ENCODE measurements around the gene RGL1.

The RGL1 gene

DNA sequence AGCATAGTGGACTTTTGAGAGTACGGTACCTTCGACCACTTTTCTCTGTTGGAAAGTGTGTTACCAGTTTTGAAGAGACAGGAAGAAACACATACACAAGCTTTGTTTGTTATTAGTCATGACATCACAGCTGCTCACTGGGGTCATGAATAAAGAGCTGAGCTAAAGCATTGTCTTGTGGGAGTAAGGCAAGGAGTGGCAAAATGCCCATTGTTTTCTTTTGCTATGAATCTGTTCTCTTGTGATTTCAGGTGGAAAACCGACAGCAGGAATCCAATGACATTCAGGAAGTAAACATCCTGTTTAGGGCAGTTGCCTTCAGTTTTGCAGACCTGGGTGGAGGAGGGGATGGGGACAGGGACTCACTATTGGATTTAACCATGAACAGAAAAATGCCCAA, 66.2 kb downstream of the RGL1 start:
- no peak for DNase-seq

DNA sequence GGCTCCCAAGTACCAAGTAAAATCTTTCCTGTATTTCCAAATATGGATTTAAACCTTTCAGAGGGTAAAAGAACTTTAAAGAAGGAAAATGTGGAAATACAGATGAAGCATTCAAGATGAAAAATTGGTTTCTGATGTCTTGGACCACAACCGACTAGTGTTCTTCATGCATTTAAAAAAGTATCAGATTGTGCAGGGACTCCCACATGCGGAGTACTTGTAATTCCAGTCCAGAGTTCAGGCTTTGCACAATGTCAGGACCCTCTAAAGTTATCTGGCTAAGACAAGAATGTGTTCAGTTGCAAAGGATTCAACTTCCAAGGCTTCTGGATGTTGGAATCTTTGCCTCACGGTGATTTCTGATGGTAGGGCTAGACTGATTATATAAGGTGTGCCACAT, 66.7 kb downstream of the RGL1 start:
- no peak for DNase-seq

DNA sequence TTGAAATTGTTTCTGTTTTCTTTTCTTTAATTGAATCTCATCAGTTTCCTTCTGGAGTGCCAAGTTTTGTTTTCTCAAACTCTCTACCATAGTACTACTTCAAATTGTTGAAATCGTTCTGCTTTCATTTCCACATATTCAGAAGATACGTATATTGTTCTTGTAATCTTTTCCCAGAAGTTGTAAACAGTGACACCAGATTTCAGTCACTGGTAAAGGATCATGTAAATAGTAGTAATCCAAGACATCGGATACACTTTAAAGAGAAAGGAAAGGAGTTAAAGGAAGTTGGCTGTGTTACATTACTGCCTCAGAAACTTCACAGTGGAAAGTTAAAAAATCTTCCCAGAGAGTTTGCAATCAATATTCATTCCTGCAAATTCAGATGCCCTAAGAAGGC, 67.5 kb downstream of the RGL1 start:
- DNase-seq, result no peak

DNA sequence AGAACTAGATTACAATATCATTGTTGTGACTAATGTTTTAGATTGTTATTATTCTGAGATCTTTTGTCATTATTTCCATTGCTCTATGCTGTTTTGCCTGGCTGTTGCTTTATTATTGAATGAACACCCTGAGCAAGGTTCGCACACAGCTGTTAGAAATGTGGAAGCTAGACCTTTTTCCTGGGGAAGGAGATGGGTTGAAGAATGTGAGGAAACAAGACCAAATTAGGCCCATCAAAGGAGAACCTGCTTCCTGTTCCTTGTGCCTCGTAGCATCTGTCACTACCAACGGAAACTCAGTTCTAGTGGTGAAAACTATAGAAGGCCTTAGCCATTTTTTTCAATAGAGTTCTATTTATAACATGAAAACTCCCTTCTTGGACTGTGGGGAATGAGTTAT, 68.7 kb downstream of the RGL1 start:
- peak; percentile 20 for DNase-seq

DNA sequence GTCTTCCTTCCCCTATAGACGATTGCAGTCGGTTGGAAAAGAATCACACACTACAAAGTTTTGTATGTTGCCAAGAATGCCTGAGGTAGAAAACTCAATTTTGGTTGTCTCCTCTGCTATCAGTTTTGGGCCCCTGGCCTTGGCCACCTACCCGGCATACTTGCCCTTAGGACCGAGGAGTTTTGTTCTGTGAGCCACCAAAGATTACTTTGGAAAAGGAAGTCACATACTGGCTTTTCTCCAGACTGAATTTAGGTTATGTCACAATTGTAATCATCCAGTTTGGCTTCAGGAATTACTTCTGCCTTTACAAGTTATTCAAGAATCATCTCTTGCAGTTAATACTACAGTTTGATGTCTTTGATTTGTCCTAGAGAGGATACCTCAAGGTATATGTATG, 71.4 kb downstream of the RGL1 start:
- DNase-seq, result no peak

DNA sequence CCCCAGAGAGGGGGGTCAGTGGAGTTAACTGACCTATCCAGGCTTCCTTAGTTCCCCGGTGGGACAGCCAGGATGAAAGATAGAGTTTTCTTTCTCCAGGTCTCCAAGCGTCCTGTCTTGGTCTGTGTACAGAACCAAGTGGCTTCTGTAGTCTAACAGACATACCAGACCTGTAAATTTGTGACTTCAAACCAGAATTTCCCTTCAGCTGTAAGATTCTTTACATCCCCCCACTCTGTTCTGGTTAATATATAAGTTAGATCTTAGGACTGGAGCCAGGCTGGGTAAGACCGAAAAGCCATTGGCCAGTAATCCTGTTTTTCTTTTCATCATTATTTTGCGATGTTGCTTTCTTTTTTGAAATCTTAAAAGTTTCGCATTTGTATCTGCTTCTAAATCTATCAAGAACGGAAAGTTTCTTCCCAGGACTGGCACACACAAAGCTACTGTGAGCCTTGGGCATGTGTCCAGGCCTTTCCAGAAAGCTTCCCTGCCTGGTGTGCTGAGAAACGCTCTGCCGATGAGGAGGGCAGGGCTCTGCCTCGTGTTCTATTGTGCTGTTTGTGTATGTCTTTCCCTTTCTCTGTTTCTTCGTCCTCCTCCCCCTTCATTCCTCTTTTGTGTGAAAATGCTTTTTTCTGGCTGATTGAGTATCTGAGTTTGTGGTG, 72.3 kb downstream of the RGL1 start:
- no peak for DNase-seq

DNA sequence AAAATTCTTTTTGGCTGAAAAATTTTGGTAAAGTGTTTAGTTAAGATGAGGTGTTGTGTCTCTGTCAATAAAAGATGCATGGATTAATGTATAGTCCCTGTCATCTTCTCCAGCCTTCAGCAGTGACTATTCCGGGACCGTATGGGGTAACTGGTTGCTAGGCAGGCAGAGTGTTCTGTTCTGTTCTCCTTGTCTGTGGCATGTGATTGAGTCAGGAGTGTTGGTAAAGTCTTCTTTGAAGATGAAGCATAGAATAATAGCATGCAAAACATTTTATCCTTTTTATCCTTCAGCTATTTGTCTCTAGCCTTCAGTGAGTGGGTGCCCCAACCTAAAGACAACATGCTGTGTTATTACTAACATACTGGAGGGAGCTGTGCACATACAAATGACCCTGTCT, 74.6 kb downstream of the RGL1 start:
- DNase-seq, result no peak

DNA sequence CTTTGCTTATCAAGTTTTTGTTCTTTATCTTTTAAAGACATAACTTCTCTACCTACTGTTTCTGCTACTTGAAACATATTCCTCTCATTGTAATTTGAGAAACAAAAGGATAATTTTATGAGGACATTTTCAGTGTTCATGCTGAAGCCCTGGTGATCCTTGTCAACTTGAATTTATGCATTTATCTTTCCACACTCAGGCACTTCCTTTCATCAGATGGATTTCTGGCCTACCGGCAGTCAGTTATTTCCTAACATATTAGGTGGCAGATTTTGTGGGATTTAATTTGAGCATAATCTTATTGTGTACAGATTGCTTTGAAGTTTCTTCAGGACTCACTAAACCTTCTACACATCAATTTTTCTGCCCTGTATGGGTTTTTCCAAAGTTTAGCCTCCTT, 75.0 kb downstream of the RGL1 start:
- no peak for DNase-seq

DNA sequence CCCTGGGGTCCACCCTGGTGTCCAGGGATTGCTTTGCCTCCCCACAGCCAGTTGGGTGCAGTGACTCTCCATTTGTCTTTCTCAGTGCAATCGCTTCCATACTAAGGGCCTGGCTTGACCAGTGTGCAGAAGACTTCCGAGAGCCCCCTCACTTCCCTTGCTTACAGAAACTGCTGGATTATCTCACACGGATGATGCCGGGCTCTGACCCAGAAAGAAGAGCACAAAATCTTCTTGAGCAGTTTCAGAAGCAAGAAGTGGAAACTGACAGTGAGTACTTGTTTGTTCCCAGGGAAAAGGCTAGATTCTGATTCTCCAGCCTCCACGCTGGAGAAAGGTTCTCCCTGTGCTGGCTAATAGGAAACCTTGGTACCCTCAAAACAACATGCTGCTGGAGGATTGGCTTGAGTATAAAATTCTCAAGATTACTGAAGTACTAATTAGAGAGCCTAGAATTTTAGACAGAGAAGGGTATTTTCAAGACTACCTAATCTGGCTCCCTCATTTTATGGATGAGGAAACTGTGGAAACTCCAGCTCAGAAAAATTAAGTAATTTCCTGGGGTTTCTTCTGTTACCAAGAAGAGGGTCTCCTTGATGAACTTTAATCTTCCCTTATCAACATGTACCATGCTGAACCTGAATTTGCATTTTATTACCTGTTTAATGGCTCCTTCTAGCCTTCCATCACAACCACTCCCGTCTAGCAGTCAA, 75.8 kb downstream of the RGL1 start:
- no peak for DNase-seq

DNA sequence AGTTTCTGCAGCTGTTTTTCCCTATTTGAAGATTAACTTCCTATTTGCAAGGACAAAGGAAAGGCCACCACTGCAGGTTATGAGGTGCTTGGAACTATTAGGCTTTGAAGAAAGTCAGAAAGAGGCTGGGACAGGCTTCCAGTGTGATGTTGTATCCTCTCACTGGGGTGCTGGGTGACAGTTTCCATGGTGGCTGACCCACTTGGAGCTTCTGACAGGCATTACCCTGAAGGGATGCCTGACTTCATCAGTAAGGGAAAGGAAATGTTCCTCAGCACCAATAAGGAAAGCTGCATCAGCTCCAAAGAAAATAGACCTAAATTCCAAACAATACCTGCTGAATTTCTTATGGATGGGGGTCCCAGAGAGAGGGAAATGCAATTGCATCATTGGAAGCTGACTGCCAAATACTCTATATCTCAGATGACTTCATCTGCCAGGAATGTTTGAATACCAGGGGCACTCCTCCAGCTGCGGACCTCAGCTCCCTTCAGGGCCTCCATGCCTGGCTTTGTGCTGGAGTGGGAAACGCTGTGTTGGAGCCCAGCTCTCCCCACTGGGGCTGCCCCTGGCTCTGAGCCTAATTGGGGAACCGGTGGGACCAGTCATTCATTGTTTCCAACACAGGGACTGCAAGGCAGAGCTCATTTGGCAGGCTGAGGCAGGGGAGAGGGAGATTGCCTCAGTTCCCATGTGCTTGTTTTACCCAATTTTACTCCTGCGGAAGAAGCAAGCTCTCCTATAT, 76.6 kb downstream of the RGL1 start:
- DNase-seq, result no peak

DNA sequence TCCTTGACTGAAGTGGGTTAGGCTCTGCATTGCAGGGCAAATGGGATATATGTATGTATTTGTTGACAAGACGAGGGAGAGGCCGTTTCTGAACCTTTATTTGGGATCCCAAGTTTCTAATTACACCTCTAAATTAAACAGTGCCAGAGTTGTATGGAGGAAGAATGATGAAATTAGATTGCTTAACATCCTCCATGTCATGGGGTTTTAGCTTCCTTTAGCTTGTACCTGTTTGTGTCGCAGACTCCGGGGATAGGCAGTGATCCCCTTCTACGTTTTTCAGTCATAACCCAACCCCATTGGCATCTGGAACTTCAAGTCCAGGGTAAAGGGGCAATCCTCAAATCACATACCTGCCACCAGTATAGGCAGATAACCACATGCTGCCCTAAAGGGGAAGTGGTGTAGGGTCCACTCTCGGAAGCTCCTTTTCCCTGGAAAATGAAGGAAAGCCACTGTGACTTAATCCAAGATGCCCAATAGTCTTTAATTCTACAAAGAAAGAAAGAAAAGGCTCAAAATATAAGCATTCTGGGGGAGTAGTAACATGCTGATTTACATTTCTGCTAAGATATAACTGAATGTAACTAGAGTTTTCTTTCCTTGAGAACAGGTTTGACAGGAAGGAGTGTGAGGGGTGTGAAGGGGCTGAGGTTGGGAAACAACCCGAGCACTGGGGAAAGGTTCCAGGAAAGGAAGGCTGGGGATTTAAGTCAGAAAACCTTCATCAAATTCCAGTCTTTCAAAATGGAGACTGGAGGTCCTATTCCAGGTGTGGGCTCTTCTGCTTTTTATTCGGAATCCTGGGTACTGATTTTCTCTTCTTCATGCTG, 77.6 kb downstream of the RGL1 start:
- no peak for DNase-seq

DNA sequence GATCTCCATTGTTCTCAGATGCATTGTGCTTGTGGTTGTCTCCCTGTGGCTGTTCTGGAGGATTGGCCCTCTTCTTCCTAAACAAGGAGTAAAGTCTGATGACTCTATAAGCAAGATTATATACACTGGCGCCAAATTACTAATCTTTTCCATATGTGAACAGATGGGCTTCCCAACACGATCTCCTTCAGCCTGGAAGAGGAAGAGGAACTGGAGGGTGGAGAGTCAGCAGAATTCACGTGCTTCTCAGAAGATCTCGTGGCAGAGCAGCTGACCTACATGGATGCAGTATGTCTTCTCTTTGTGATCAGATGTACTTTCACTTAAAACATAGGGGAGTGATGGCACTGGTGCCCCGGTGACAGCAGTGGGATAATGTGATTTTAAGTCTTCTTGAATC, 78.7 kb downstream of the RGL1 start:
- DNase-seq, result no peak

DNA sequence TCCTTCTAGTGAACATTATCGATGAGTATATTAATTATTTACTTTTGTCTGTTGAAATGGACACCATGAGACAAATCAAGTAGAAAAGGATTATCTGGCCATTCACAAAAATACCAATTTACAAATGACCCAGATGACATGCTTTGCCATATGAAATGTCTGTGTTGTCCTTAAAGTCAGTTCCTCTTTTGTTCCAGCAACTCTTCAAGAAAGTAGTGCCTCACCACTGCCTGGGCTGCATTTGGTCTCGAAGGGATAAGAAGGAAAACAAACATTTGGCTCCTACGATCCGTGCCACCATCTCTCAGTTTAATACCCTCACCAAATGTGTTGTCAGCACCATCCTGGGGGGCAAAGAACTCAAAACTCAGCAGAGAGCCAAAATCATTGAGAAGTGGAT, 79.6 kb downstream of the RGL1 start:
- DNase-seq, result no peak

DNA sequence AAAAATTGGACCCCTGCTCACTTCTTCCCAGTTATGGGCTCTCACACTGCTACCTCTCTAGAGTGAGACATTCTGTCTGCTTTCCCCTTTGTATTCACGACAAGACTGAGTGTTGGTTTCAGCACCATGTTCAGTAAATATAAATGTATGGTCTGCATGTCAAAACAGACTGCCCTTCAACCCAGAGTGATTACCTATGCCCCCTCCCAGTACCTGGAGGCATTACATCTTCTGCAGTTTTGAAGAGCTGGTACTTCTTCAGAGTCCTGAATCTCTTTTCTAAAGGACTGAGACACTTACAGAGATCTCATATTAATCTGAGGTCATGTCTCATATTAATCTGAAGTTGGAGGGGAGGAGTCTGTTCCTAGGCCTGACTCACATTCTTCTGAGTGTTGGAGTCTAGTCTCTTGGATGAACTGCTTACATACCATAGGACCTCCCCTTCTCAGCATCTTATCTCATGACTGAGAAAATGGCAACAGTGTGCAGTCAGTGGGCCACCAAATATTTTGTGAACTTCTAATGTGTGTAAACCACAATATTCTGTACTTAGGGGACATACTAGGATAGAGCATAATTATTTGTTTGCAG, 80.3 kb downstream of the RGL1 start:
- DNase-seq, result no peak

DNA sequence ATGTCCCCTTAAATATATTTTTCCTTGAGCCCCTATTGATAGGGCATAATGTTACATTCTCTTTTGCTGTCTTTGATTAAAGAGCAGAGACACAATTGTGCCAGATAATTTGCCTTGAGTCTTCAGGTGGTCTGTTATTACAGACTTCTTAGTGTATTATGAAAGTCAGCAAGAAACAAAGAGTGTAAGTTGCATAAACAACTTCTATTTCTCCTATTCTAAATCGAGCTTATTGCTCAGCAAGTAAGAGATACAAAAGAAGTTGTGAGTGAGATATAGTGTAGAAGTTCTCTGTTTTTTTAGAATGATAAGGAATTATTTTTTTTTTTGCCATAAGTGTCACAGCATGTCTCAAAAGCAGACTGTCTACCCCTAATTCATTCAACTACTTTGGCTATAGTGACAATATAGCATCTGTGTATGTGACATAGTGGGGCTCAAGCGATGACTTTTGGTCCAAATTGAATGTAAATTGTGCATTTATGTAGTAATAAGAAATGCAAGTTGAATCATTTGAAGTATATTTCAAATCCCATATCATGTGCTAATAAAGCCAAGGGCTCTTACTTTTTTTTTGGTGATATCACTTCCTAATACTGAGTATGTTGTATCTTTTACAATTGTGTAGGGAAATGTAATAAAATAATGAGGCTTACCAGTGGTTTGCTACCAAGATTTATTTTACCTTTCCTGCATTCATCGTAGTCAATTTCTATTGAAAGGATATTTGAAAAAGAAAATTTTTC, 81.3 kb downstream of the RGL1 start:
- no peak for DNase-seq

DNA sequence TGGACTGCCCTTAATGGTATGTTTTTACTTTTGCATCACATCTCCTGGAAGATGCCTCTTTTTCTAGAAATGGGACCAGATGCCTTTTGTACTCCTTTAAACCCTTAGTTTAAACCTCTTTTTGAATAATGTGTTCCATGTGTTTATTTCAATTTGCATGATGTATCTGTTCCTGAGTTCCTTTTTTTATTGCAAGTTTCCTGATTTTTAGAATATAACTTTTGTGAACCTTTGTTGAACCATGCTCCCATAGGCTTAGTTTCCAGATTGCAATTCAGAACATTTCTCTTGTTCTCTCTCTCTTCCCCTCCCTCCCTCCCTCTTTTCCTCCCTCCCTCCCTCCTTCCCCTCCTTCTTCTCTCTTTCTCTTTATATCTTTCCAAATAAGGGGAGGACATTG, 81.9 kb downstream of the RGL1 start:
- no peak for DNase-seq

DNA sequence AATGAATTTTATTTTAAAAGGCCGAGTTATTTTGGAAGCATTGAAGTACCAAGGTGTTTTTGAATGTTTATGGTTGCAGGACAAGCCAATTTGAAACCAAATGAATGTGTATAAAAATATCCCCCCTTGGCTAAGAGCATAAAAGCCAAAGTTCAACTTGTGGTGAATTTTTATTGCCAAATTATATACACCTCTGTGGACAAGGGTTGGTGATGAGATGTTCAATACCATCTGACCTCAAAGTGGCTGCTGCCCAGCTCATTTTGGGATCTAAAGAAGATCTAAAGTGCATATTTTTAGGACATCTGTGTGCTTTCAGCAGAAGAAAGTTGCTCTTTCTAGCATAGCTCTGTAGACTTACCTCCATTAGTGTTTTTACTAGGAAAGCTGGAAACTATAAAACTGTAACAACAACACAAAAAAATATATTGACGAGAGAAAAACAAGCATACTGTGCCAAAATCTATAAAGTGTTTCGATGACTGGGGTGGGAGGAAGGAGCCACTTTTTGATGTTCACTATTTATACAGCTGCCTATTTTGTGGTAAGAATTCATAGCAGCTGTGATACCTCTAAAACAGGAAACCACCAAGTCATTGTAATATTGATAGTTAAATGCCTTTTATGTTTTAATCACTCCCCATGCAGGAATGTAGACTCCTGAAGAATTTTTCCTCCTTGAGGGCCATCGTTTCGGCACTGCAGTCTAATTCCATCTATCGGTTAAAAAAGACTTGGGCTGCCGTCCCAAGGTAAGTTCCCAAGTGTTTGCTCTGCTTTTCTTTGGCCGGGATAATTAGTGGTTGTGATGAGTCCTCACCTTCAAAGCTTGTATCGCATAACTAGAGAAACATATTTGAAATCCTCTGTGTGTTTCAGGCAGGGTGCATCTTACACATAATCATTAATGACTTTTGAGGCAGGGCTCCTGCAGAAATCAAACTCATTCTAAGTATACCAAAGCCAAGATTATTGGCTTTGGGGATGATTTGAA, 83.2 kb downstream of the RGL1 start:
- DNase-seq, result peak; percentile 32

DNA sequence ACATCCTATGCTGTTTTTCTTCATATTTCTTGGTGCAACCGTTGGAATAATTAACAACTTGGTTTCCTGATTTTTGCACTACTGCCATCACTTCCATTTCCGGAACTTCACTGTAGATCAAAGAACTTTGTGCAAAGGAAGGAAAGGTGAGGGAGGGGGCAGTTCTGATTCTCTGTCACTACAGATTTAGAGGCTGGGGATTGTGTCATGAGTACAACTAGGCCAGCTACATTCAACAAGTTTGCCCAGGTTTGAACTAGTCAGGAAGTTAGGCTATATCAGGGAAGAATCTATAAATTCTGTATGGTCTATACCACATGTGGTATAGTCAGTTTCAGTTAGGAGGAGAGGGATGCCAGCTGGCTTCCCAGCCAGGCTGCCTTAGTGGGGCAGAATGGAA, 84.2 kb downstream of the RGL1 start:
- no peak for DNase-seq

DNA sequence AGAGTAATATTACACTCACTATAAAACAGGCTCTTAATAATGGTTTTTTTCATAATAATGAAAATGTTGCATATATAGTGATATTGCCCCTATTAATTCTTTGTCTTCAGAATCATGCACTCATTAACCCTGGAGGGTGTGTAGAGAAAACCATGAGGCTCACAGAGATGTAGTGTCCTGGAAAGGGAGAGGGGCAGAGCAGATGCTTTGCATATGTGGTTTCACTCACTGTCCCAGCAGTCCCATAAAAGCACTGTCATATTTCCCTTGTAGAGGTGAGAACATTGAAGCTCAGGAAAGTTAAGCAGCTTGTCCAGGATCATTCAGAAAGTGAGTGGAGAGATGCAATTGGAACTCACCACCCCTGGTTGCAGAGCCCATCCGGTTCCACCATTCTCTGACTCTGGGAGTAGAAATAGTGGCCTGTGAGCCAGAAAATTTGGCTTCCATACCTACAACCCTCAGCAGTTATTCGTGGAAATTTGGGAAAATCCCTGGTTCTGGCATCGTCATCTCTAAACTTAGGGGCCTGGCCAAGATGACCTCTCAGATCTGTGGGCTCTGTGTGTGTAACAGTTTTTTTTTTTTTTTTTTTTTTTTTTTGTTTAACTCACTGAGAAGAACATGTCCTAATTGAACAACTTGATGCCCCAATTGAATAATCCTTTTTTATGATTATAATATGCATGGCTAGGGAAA, 86.4 kb downstream of the RGL1 start:
- no peak for DNase-seq

DNA sequence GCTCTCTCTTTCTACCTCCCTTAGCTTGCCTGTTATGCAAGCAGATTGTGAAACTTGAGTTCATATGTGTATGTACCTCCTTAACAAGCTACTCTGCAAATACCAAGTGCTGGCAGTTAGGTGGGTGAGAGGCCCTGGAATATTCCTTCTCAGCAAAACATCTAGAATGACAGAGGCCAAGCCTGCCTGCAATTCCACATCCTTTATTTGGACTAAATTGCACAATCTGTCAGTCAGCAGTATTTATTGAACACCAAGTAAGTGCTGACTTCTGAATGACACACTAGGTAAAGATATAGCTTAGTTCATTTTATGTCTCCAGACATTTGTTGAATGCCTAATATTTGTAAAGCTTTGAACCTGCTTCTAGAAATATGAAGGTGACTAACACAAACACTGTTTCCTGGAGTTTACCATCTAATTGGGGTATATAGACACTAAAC, 87.5 kb downstream of the RGL1 start:
- no peak for DNase-seq
